Stimulated activated CD8-positive, alpha-beta memory T cell treated with anti-CD3 and anti-CD28 coated beads, Interleukin-12 subunit alpha, Interleukin-12 subunit beta, amount 100 ng/mL, for 24 hours (primary cell): ENCODE data around the gene ATP6V0C.
A peak's percentile ranks its signal among the peaks of the same experiment; 100 is the strongest.
"Not testable (repeated sequence)": the region's sequence is repeated elsewhere in the genome, so short reads cannot be mapped to it uniquely, and the experiment has no call there.

Source experiments
- DNase-seq: peaks from one replicate; pipeline ENCODE4 v3.0.0-alpha.2; 2020; ENCODE audit errors: extremely low read depth

Gene ATP6V0C

GRCh38 chr16:2474877-2475412, 38.8 kb upstream of the ATP6V0C start, which contains the start of gene TBC1D24:
TSS of gene TBC1D24 (plus strand) at chr16:2475127. CDS start at chr16:2496149, 21,022 bp downstream.
- peak; percentile 59 for DNase-seq

- DNase-seq: no peak
These were observed 38.1 kb upstream of the ATP6V0C start for GRCh38 chr16:2475413-2476344.

GRCh38 chr16:2476345-2476720, 37.4 kb upstream of the ATP6V0C start:
- DNase-seq: no peak

GRCh38 chr16:2476741-2477140, 37.0 kb upstream of the ATP6V0C start:
- DNase-seq: no peak

- no peak for DNase-seq
These were observed 36.4 kb upstream of the ATP6V0C start for GRCh38 chr16:2477327-2477726.

- DNase-seq: no peak
These were observed 35.5 kb upstream of the ATP6V0C start for GRCh38 chr16:2478279-2478678.

GRCh38 chr16:2479996-2480395, 33.8 kb upstream of the ATP6V0C start:
- not testable (repeated sequence) for DNase-seq

- no peak for DNase-seq
These were observed 32.8 kb upstream of the ATP6V0C start for GRCh38 chr16:2480948-2481347.

GRCh38 chr16:2481676-2482075, 32.1 kb upstream of the ATP6V0C start:
- DNase-seq: no peak

- DNase-seq: no peak
These were observed 31.5 kb upstream of the ATP6V0C start for GRCh38 chr16:2482249-2482648.

GRCh38 chr16:2482708-2483534, 30.8 kb upstream of the ATP6V0C start:
- no peak for DNase-seq

- DNase-seq: no peak
These were observed 29.5 kb upstream of the ATP6V0C start for GRCh38 chr16:2483939-2484897.

- no peak for DNase-seq
These were observed 28.7 kb upstream of the ATP6V0C start for GRCh38 chr16:2484898-2485508.

GRCh38 chr16:2485811-2486507, 27.8 kb upstream of the ATP6V0C start:
- no peak for DNase-seq

GRCh38 chr16:2486645-2487516, 26.9 kb upstream of the ATP6V0C start:
- no peak for DNase-seq

GRCh38 chr16:2487517-2487842, 26.3 kb upstream of the ATP6V0C start:
- DNase-seq: no peak

GRCh38 chr16:2487903-2488531, 25.7 kb upstream of the ATP6V0C start:
- DNase-seq: no peak

- DNase-seq: no peak
These were observed 24.2 kb upstream of the ATP6V0C start for GRCh38 chr16:2489581-2489980.
